Measurements from ENCODE around the gene MPZL2.
A peak's percentile ranks its signal among the peaks of the same experiment; 100 is the strongest.
"Not testable (repeated sequence)": the region's sequence is repeated elsewhere in the genome, so short reads cannot be mapped to it uniquely, and the experiment has no call there.

Gene MPZL2

GRCh38 chr11:118263695-118264568 lies at the start of gene MPZL2:
TSS of gene MPZL2 (minus strand) at chr11:118264297. CDS start at chr11:118264153, 144 bp downstream.
- peak; percentile 54 for DNase-seq

- DNase-seq: no peak
Observed at GRCh38 chr11:118313242-118313641, 49.1 kb upstream of the MPZL2 start.

GRCh38 chr11:118312328-118312727 lies 48.2 kb upstream of the MPZL2 start:
- DNase-seq: no peak

- DNase-seq: no peak
Observed at GRCh38 chr11:118311518-118311917, 47.4 kb upstream of the MPZL2 start.

- no peak for DNase-seq
Observed at GRCh38 chr11:118310781-118311485, 46.8 kb upstream of the MPZL2 start.

GRCh38 chr11:118310271-118310670 lies 46.2 kb upstream of the MPZL2 start:
- DNase-seq: no peak

- not testable (repeated sequence) for DNase-seq
Observed at GRCh38 chr11:118308995-118309528, 45.0 kb upstream of the MPZL2 start.

- no peak for DNase-seq
Observed at GRCh38 chr11:118306556-118306955, 42.5 kb upstream of the MPZL2 start.

- DNase-seq: no peak
Observed at GRCh38 chr11:118305726-118306125, 41.6 kb upstream of the MPZL2 start.

GRCh38 chr11:118304568-118305248 lies 40.6 kb upstream of the MPZL2 start, which contains the start of gene CD3E:
TSS of gene CD3E (plus strand) at chr11:118304730. CDS start at chr11:118304953, 223 bp downstream.
- peak; percentile 79 for DNase-seq

- DNase-seq: no peak
Observed at GRCh38 chr11:118304227-118304567, 40.1 kb upstream of the MPZL2 start.

GRCh38 chr11:118301600-118302195 lies 37.6 kb upstream of the MPZL2 start:
- DNase-seq: no peak

- no peak for DNase-seq
Observed at GRCh38 chr11:118295815-118296454, 31.8 kb upstream of the MPZL2 start.

- no peak for DNase-seq
Observed at GRCh38 chr11:118295199-118295598, 31.1 kb upstream of the MPZL2 start.

- DNase-seq: no peak
Observed at GRCh38 chr11:118294053-118294452, 30.0 kb upstream of the MPZL2 start.

GRCh38 chr11:118291477-118292135 lies 27.5 kb upstream of the MPZL2 start:
- DNase-seq: no peak

GRCh38 chr11:118290923-118291322 lies 26.8 kb upstream of the MPZL2 start:
- no peak for DNase-seq

GRCh38 chr11:118289401-118289800 lies 25.3 kb upstream of the MPZL2 start:
- DNase-seq: no peak

GRCh38 chr11:118287006-118287405 lies 22.9 kb upstream of the MPZL2 start:
- no peak for DNase-seq

GRCh38 chr11:118286545-118286944 lies 22.4 kb upstream of the MPZL2 start:
- no peak for DNase-seq

GRCh38 chr11:118283756-118284350 lies 19.8 kb upstream of the MPZL2 start:
- DNase-seq: no peak

All from stimulated activated CD8-positive, alpha-beta memory T cell treated with anti-CD3 and anti-CD28 coated beads, Interleukin-4, amount 100 ng/mL, for 48 hours (primary cell).